GM19193 (cell line): ENCODE measurements around the gene EDEM1.

Source experiments
- POLR2A ChIP-seq: IDR thresholded peaks from 4 replicates; pipeline ENCODE4 v1.6.1; 2011; ENCODE audit not compliant: insufficient read depth, insufficient read length; ENCODE audit errors: extremely low read depth

EDEM1 gene

DNA sequence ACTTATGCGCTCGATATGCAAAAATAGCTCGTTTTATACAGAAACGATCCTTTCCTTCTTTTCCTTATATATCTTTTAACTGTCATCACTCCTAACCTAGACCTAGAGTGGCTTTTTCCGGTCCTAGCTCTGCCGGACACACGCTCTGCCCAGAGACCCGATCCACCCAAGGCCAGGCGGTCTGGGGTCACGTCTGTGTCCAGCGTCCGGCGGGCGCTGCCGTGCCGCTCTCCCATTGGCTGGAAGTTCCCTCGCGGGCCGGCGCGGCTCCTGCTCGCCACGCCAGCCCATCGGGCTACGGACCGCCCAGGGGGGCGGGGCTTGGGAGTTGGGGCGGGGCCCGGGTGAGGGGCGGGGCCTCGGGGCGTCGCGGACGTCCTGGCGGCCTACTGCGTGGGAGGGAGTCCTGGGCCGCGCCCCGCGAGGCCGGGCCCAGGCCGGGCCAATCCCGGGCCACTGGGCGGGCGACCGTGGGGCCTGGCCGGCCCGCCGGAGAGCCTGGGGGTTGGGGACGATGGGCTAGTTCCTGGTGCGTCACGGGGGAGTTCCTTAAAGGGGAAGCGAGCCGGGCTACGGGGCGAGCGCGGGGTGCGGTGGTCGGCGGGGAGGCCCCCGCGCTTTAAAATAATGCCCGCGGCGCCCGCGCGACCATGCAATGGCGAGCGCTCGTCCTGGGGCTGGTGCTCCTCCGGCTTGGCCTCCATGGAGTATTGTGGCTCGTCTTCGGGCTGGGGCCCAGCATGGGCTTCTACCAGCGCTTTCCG is at the start of gene EDEM1:
TSS of gene EDEM1 (plus strand) at position 552 of the 764 bp plus-strand sequence. CDS start at position 651, 99 bp downstream.
- peak; percentile 81 for TF ChIP-seq POLR2A

DNA sequence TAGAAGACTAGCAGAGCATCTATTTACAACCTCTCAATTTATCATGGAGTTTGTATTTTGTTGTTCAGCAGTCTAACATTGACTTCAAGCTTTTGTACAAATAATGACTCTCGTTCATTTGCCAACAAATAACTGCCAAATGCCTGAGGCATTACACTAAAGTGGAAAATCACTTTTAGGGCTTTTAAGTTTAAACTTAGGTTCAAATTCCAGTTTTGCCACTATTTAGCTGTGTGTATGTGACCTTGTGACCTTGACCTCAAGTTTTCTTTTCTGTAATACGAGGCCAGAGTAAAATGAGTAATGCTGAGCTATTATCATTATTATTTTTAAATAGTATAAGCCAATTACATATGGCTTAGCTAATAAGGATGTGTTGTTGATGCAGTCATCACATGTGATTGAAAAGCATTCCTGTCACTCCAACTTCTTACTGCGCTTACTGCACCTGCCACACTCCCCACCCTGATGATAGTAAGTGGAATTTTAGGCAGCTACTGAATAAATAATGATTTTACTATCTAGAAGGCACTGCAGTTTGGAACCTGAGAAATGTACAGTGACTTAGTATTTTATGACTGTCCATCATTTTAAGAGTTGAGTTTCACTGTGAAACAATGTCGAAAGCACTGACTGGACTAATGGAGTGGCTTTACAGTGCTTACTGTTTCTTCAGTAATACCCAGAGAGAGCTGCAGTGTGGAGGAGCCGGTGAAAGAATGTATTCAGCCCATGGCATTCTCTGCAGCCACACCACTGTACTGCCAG is 49.1 kb upstream of the EDEM1 start:
- no peak for TF ChIP-seq POLR2A

DNA sequence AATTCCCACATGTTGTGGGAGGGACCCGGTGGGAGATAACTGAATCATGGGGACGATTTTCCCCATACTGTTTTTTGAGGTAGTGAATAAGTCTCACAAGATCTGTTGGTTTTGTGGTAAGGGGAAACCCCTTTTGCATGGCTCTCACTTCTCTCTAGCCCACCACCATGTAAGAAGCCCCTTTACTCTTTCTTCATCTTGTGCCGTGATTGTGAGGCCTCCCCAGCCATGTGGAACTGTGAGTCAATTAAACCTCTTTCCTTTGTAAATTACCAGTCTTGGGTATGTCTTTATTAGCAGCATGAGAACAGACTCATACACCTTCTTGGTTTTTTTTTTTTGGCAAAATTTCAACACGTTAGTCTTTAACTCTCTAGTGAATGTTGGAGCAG is 47.3 kb upstream of the EDEM1 start:
- no peak for TF ChIP-seq POLR2A

DNA sequence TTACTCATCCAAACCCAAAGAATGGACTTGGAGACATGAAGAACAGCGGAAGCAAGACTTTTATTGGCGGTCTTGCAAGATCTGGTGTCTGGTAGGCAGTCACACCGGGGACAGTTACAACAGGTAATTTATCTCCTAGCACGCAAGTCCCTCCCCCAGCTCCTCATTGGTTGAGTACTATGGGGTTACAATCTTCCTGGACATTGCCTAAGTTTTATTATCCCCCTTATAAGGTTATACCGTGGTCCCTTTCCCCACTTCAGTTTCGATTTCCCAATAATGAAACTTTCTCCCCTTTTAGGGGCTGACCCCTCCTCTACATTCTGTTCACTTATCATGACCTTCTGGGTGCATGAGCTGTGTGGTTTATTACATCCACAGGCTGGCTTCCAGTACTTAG is 46.7 kb upstream of the EDEM1 start:
- TF ChIP-seq POLR2A: no peak

DNA sequence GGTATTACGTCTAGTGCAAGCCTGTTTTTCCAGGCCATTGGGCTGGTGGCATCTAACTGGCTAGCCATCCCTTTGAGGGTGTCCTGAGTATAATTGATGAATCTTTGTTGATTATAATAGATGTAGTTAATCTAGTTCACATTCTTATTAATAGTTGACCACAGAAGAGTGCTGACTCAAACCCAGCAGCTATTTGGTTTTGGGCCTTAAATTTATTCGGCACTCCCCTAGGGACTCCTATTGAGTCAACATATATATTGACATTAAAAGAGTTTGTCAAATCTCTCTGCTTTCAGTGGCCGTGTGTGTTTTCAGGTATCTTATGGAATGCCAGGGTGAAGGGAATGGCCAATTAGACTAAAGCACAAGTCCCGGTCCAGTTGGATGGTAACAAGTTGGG is 45.7 kb upstream of the EDEM1 start:
- no peak for TF ChIP-seq POLR2A

DNA sequence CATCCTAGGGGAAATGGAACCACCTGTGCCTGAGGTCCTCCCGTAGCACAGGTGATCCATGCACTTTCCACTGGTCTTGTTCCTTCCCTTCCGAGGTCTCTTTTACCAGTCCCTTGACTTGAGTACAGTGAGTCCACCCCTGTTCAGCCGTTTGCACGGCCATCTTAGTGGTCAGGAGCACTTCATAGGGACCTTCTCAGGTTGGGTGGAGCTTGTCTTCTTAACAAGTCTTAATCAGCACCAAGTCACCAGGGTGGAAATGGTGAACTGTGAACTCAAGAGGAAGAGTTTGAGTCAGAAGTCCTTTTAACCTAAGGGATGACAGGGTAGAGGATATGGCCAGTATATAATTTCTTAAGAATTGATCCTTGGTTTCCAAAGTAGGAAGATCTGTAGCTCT is 44.0 kb upstream of the EDEM1 start:
- TF ChIP-seq POLR2A: no peak

DNA sequence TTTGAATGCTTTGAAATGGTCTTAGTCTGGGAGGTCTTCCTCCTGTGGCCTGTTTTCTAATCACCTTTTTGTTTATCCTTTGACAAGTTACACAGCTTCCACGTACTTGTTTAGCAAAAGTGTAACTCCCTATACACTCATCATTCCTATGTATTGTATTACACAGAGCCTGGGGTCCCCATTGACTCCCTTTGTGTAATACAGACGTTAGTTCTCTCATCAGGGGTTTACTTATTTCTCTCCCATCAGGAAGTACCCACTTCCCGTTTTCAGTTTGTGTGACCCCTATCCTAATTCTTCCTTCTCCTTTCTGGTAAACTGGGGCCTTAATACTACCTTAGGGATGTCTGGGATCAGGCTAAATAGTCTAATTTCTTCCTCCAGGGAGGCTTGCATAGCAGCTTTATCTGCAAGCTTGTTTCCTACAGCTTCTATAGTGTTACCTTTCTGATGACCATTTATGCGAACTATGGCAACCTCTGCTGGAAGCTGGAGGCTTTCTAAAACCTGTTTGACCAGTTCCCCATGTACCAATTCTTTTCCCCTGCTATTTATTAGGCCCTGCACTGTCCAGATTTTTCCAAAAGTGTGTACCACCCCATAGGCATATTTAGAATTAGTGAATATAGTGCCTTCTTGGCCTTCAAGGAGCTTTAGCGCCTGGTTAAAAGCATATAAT is 43.1 kb upstream of the EDEM1 start:
- no peak for TF ChIP-seq POLR2A

DNA sequence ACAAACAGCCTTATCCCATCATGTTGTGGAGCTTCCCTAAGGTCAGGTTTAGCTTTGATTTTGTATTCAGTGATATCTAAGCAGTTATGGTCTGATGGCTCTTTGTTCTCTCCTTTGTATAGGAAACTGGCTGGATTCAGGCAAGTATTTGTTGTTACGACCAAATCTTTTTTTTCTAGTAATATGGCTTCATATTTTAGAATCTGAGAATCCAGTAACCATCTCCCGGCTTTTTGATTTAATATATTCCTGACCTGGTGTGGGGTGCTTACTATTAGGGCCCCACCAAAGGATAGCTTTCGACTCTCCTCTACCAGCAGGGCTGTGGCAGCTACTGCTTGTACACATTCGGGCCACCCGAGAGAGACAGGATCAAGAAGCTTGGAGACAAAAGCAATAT is 42.4 kb upstream of the EDEM1 start:
- no peak for TF ChIP-seq POLR2A

DNA sequence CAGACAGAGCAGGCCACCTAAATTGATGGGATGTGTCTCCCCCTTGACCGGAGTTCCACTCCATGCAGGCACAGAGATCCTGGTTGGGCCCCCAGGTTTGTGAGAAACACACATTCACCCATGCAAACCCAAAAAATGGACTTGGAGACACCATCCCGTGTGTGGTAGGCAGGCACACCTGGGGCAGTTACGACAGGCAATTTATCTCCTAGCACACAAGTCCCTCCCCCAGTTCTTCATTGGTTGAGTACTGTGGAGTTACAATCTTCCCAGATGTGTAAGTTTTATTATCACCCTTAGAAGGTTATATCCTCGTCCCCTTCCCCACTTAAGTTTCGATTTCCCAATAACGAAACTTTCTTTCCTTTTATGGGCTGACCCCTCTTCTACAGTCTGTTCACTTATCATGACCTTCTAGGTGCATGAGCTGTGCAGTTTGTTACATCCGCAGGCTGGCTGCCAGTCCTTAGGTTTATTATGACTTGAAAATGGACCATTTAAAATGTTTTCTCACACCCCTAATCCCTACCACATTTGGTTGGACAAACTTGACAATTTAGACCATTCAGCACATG is 38.1 kb upstream of the EDEM1 start:
- TF ChIP-seq POLR2A: no peak

DNA sequence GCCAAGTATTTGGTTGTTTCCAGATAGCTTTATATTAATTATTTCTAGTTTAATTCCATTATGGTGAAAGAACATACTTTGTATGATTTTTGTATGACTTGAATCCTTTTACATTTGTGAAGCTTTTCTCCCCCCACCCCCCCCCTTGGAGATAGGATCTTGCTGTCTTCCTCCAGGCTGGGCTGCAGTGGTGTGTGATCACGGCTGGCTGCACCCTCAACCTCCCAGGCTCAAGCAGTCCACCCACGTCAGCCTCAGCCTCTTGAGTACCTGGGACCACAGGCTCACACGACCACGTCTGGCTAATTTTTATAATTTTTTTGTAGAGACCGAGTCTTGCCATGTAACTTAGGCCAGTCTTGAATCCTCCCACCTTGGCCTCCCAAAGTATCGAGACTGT is 35.9 kb upstream of the EDEM1 start:
- no peak for TF ChIP-seq POLR2A

DNA sequence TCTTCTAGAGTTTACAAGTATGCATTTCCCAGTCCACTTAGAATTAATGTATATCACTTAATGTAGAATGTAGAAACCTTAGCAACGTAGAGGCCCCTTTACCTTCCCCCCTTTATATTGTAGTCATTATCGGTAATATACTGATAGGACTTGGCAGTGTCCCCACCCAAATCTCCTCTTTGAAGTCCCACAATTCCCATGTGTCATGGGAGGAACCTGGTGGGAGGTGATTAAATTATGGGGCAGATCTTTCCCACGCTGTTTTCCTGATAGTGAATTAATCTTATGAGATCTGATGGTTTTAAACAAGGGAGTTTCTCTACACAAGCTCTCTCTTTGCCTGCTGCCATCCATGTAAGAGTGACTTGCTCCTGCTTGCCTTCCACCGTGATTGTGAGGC is 34.4 kb upstream of the EDEM1 start:
- no peak for TF ChIP-seq POLR2A

DNA sequence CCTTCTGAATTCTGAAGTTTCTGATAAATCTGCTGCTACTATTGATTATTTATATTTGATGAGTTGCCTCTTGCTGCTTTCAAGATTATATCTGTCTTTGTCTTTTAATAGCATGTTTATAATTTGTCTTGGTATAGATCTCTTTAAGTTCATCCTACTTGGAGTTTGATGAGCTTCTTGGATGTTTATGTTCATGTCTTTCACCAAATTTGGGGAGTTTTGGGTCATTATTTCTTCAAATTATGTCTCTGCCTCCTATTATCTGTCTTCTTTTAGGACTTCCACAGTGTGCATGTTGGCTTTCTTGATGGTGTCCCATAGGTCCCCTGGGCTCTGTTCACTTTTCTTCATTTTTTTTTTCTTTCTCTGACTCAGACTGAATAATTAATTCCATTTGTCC is 32.3 kb upstream of the EDEM1 start:
- no peak for TF ChIP-seq POLR2A

DNA sequence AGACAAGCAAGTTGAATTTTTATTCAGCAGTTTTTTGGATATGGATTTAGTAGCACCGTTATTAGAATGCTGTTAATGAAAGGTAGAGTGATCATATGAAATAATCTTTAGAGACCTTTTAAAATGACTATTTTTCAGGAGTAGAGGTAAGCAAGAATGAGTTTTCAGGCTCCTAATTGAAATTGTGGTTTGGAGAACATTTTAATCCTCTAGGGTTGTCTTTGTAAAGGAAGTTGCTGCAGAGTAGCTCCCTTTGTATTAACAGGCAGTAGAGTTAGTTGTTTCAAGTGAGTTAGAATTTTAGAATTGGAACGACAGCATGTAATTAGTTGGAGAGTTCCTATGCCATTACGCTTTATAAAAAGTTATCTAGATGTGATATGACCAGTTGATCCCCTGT is 27.2 kb upstream of the EDEM1 start:
- no peak for TF ChIP-seq POLR2A

DNA sequence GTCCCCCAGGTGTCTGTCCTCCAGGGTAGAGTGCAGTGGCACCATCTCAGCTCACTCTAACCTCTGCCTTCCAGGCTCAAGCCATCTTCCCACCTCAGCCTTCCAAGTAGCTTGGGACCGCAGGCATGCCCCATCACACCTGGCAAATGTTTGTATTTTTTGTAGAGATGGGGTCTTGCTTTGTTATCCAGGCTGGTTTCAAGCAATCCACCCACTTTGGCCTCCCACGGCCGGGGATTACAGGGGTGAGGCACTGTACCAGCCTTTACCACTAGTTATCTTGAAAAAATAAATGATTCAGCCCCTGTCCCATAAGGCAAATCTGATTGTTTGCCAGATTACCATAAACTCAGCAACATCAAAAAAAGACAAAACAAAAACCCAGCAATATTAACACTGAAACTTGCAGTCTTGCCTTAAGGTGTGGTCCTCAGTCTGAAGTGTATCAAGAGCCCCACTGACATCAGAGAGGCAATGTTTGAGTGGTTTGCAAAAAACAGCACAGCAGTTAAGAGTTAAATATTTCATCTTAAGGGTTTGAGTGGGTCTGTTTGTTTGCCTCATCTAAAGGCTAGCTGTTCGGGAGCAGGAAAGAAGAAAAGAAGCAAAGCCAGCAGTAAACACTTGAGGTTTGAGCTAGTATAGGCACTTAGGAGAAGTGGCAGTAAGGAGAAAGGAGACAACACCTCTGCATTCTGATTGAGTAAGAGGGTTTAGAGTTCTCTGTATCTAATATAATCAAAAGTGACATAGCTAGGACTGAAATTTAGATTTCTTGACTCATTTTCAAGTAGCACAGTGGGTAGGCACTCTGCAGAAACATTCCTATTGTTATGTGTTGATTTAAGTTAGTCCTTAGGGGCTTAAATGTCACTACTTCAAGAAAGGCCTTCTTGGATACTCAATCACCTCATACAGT is 26.3 kb upstream of the EDEM1 start:
- TF ChIP-seq POLR2A: no peak
